HG02678 (cell line): ENCODE data around the gene INF2.

Experiments used
- ATAC-seq: cut with Tn5 transposase; IDR thresholded peaks from one replicate; pipeline ENCODE4 v1.9.1; 2021; ENCODE audit warnings: mild to moderate bottlenecking, moderate library complexity; ENCODE audit not compliant: unreplicated experiment

The INF2 gene

GRCh38 chr14:104732931-104733681, 43.7 kb downstream of the INF2 start:
- ATAC-seq = no peak

- no peak for ATAC-seq
Observed at GRCh38 chr14:104734051-104734587, 44.7 kb downstream of the INF2 start.

GRCh38 chr14:104734601-104734990, 45.2 kb downstream of the INF2 start:
- no peak for ATAC-seq

- ATAC-seq = no peak
Observed at GRCh38 chr14:104734991-104735779, 45.8 kb downstream of the INF2 start.

- ATAC-seq = no peak
Observed at GRCh38 chr14:104735830-104736642, 46.6 kb downstream of the INF2 start.

GRCh38 chr14:104738375-104739019, 49.1 kb downstream of the INF2 start:
- no peak for ATAC-seq

- ATAC-seq = no peak
Observed at GRCh38 chr14:104739026-104739425, 49.6 kb downstream of the INF2 start.

- no peak for ATAC-seq
Observed at GRCh38 chr14:104739546-104740516, 50.4 kb downstream of the INF2 start.

GRCh38 chr14:104741108-104741802, 51.8 kb downstream of the INF2 start:
- no peak for ATAC-seq

GRCh38 chr14:104741803-104742251, 52.4 kb downstream of the INF2 start:
- no peak for ATAC-seq

GRCh38 chr14:104742586-104743455, 53.4 kb downstream of the INF2 start:
- ATAC-seq = no peak

- ATAC-seq = no peak
Observed at GRCh38 chr14:104743461-104744380, 54.3 kb downstream of the INF2 start.

GRCh38 chr14:104744484-104744883, 55.1 kb downstream of the INF2 start:
- no peak for ATAC-seq

- ATAC-seq = no peak
Observed at GRCh38 chr14:104745431-104745830, 56.0 kb downstream of the INF2 start.

- no peak for ATAC-seq
Observed at GRCh38 chr14:104746071-104746545, 56.7 kb downstream of the INF2 start.

GRCh38 chr14:104746934-104747481, 57.6 kb downstream of the INF2 start:
- no peak for ATAC-seq
